Spleen (tissue), 11 donors: Measurements from ENCODE around the gene ZNF70. TPM values are rescaled to one million over a fixed set of nuclear protein-coding genes. Genes with fewer than 3 reads are reported as not detected.

Experiments used
- DNase-seq: peaks from one replicate; pipeline ENCODE4 v3.0.0-alpha.2; 2020
- H3K27ac ChIP-seq, 8 donors: fragments of 200-600 bp; sonication (generic) in 7 of 8; 1 replicate in 4 of 8; 2 replicates in 4 of 8; pipeline versions ENCODE4 v1.5.0 to v1.8.0; 2016 to 2021; ENCODE audit warnings: inconsistent platforms in 4 of 8, mild to moderate bottlenecking in 4 of 8, moderate library complexity in 1 of 8
- H3K27me3 ChIP-seq, 7 donors: fragments of 200-600 bp; sonication (generic) in 6 of 7; replicated peaks in 1 of 7; 1 replicate in 4 of 7; 2 replicates in 3 of 7; pipeline versions ENCODE4 v1.5.0 to v1.8.0; 2016 to 2021; ENCODE audit warnings: inconsistent platforms in 3 of 7, mild to moderate bottlenecking in 1 of 7
- H3K36me3 ChIP-seq, 6 donors: fragments of 200-600 bp; sonication (generic) in 5 of 6; 1 replicate in 4 of 6; 2 replicates in 2 of 6; pipeline versions ENCODE4 v1.5.0 to v1.8.0; 2016 to 2021; ENCODE audit warnings: inconsistent platforms in 2 of 6
- H3K4me1 ChIP-seq, 6 donors: fragments of 200-600 bp; sonication (generic) in 5 of 6; 1 replicate in 3 of 6; 2 replicates in 3 of 6; pipeline versions ENCODE4 v1.5.0 to v1.8.0; 2016 to 2021; ENCODE audit warnings: inconsistent platforms in 3 of 6
- H3K4me3 ChIP-seq, 8 donors: fragments of 200-600 bp; sonication (generic) in 7 of 8; 1 replicate in 4 of 8; 2 replicates in 4 of 8; pipeline versions ENCODE4 v1.5.0 to v1.8.0; 2016 to 2021; ENCODE audit warnings: inconsistent platforms in 4 of 8, mild to moderate bottlenecking in 4 of 8, moderate library complexity in 2 of 8
- H3K9me3 ChIP-seq, 8 donors: fragments of 200-600 bp; sonication (generic) in 7 of 8; 1 replicate in 4 of 8; 2 replicates in 4 of 8; pipeline versions ENCODE4 v1.5.0 to v1.8.0; 2016 to 2021; ENCODE audit warnings: inconsistent platforms in 4 of 8
- POLR2A ChIP-seq, 3 donors: fragments of 450-650 bp; IDR thresholded peaks; one replicate each; pipeline ENCODE4 v1.5.1; 2017; ENCODE audit warnings: antibody characterized with exemption in 3 of 3, mild to moderate bottlenecking in 1 of 3
- POLR2AphosphoS5 ChIP-seq, 3 donors: sonication (generic); formaldehyde crosslinking; IDR thresholded peaks; one replicate each; pipeline ENCODE4 v1.5.1; 2017; ENCODE audit warnings: antibody characterized with exemption in 3 of 3
- WGBS, 5 donors: extraction: QIAGEN DNeasy Blood & Tissue Kit in 3 of 5; methylation state at CpG; one replicate each; pipeline versions ENCODE4 v1.1.5 to v1.1.7; 2013 to 2018; 5-methylcytosine and 5-hydroxymethylcytosine counted together
- intact Hi-C: fragments of 100-400 bp; cut with DNase I; formaldehyde crosslinking; loops from one replicate; pipeline ENCODE4 v1.15.0; 2023; ENCODE audit warnings: low total_unique reads
- polyA plus RNA-seq, 3 donors: library from polyadenylated mRNA; stranded (reverse); fragments of 200-250 nt; gene quantifications; one replicate each; pipeline ENCODE4 v1.2.1, GENCODE V29; 2013
- total RNA-seq, 7 donors: library from RNA; depleted of rRNA in 3 of 7; stranded (reverse); fragments of >200 nt in 3 of 7; fragmentation: NEBNext Ultra II Directional in 4 of 7; extraction: Animal tissue kit (Norgen Biotek cat#: 25700) in 4 of 7; gene quantifications; one replicate each; pipeline versions ENCODE4 v1.1.0 to v1.2.1, GENCODE V29; 2016 to 2021
- TF ChIP-seq, protein P1 (sequence below), 11 experiments: fragments of 200-600 bp in 7 of 11; fragments of 450-650 bp in 4 of 11; sonication (generic) in 4 of 11; IDR thresholded peaks in 8 of 11; conservative IDR thresholded peaks in 3 of 11; 1 replicate in 7 of 11; 2 replicates in 4 of 11; pipeline versions ENCODE4 v1.4.0 to v1.8.0; 2016 to 2021; ENCODE audit warnings: antibody characterized with exemption in 11 of 11, inconsistent platforms in 4 of 11, mild to moderate bottlenecking in 1 of 11
- donor health status: healthy with polysubstance abuse.
- donor health status: DM: no; HTN: no; CAD: no; lungs with moderate emphysema.
- donor health status: DM: no; HTN: no; CAD: no.
- donor health status: Bipolar disorder and iron deficiency.
- donor health status: healthy.
- donor health status: DM: no; HTN: no; CAD: no.
- donor health status: DM: yes; HTN: yes; CAD: no.

ZNF70 gene
- total and polyA plus RNA-seq, 10 donors = 0.55 to 7.4 (median 5.6) TPM

DNA sequence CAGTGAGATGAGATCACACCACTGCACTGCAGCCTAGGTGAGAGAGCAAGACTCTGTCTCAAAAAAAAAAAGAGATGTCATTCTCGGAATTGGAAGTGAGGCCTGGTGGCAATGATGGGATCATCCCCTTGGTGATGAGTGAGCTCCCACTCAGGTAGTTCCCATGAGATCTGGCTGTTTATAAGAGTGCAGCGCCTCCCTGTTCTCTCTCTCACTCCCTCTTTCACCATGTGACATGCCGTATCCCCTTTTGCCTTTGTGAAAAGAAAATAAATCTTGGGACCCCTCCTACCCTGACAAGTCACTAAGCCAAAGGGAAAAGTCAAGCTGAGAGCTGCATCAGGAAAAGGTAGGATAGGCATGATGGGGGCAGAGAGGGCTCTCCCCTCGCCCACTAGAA lies 28.8 kb downstream of the ZNF70 start:
- no peaks in the 10 kb centered on the region for H3K9me3 ChIP-seq
- no peak overlapping the region for H3K4me3 ChIP-seq
- no peaks in the 10 kb centered on the region for H3K36me3 ChIP-seq
- no peak for DNase-seq
- H3K27me3 ChIP-seq = peaks cover 0 to 4% (median 0%) of the 10 kb centered on the region in 7 donors
- peaks cover 0 to 6% (median 5%) of the 10 kb centered on the region in 6 donors for H3K4me1 ChIP-seq
- no peak overlapping the region for H3K27ac ChIP-seq
- intact Hi-C loops = no loop called here
- 71 to 89% (median 86%) methylated on average over 4 of the region's 4 CpGs for WGBS, 5 donors
- TF ChIP-seq, protein P1, sequence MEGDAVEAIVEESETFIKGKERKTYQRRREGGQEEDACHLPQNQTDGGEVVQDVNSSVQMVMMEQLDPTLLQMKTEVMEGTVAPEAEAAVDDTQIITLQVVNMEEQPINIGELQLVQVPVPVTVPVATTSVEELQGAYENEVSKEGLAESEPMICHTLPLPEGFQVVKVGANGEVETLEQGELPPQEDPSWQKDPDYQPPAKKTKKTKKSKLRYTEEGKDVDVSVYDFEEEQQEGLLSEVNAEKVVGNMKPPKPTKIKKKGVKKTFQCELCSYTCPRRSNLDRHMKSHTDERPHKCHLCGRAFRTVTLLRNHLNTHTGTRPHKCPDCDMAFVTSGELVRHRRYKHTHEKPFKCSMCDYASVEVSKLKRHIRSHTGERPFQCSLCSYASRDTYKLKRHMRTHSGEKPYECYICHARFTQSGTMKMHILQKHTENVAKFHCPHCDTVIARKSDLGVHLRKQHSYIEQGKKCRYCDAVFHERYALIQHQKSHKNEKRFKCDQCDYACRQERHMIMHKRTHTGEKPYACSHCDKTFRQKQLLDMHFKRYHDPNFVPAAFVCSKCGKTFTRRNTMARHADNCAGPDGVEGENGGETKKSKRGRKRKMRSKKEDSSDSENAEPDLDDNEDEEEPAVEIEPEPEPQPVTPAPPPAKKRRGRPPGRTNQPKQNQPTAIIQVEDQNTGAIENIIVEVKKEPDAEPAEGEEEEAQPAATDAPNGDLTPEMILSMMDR (IDR thresholded peaks at IDR 0.05 in 8 of 11, conservative IDR thresholded peaks at IDR 0.05 in 3 of 11) = no peak
- TF ChIP-seq POLR2AphosphoS5 (IDR thresholded peaks at IDR 0.05) = no peak
- no peak for TF ChIP-seq POLR2A (IDR thresholded peaks at IDR 0.05)

DNA sequence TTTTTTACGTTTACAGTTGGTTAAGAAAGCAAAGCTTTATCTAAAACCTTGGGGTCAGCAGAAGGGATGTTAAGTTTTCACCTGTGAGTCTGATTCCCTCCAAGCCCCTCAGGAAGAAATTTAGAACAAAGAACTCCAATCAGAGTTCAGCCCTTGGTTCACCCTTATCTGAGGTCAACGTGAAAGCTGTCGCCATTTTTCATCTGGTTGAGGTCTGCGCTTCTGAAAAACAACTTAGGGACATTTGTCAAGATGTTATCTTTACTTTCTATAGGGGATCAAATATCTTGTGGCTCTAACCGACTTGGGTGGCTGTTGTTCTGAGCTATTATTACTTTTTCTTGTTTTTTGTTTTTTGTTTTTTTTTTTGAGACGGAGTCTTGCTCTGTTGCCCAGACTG lies 30.1 kb downstream of the ZNF70 start:
- 64 to 87% (median 85%) methylated on average over 6 of the region's 6 CpGs for WGBS, 5 donors
- DNase-seq = no peak
- Histone ChIP-seq H3K27me3 (no peaks in the 10 kb centered on the region), H3K9me3 (no peaks in the 10 kb centered on the region), H3K36me3 (no peaks in the 10 kb centered on the region), H3K4me3 (no peak overlapping the region), H3K27ac (no peak overlapping the region), H3K4me1 (peaks cover 6 to 16% (median 14%) of the 10 kb centered on the region in 6 donors)
- intact Hi-C loops = no loop called here
- TF ChIP-seq POLR2AphosphoS5 (IDR thresholded peaks at IDR 0.05) (no peak), POLR2A (IDR thresholded peaks at IDR 0.05) (no peak)
- TF ChIP-seq, protein P1 (IDR thresholded peaks at IDR 0.05 in 8 of 11, conservative IDR thresholded peaks at IDR 0.05 in 3 of 11) = no peak

DNA sequence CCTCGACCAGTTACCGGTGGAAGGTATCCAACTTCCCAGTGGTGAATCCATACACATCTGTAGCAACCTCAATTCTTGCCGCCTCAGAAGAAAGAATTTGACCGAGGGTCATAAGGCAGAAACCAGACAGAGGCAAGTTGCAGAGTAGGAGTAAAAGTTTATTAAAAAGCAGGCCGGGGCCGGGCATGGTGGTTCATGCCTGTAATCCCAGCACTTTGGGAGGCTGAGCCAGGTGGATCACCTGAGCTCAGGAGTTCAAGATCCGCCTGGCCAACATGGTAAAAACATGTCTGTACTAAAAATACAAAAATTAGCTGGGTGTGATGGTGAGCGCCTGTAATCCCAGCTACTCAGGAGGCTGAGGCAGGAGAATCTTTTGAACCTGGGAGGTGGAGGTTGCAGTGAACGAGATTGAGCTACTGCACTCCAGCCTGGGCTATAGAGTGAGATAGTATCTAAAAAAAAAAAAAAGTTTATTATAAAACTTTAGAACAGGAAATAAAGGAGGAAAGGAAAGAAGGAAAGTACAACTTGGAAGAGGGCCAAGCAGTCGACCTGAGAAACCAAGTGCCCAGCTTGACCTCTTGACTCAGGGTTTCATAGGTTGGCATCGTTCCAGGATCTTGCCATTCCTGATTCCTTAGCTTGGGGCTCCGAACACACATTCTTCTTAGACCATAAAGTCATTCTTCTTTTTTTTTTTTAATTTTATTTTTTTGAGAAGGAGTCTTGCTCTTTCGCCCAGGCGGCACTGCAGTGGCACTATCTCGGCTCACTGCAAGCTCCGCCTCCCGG lies 32.3 kb downstream of the ZNF70 start:
- TF ChIP-seq POLR2AphosphoS5 (IDR thresholded peaks at IDR 0.05) (no peak), POLR2A (IDR thresholded peaks at IDR 0.05) (no peak)
- TF ChIP-seq, protein P1 (IDR thresholded peaks at IDR 0.05 in 8 of 11, conservative IDR thresholded peaks at IDR 0.05 in 3 of 11) = no peak
- Histone ChIP-seq H3K4me3 (no peak overlapping the region), H3K36me3 (peaks cover 0 to 18% (median 15%) of the 10 kb centered on the region in 6 donors), H3K4me1 (peaks cover 7 to 26% (median 21%) of the 10 kb centered on the region in 6 donors), H3K9me3 (no peaks in the 10 kb centered on the region), H3K27me3 (no peaks in the 10 kb centered on the region), H3K27ac (no peak overlapping the region)
- 86 to 92% (median 88%) methylated on average over 17 of the region's 17 CpGs for whole genome bisulfite sequencing, 5 donors
- intact Hi-C loops = loop anchor here (5.0 kb wide), 1 partner anchor 69 kb away; the partner anchor contains the start of gene SMARCB1
- no peak for DNase-seq
